ENCODE data around the gene CLIP3. TPM values are rescaled to one million over a fixed set of nuclear protein-coding genes. Genes with fewer than 3 reads are reported as not detected.

Gene CLIP3
- total RNA-seq = 8.2 and 19.8 TPM in 2 replicates
- polyA plus RNA-seq = 14.7 and 15.0 TPM in 2 replicates
- 68.4 and 84.2 TPM in 2 replicates for polyA plus RNA-seq (2012)
- 79.1 and 133 TPM in 2 replicates for polyA minus RNA-seq (ENCODE audit: low replicate concordance)

- Histone ChIP-seq H4K20me1 (ENCODE audit: control insufficient read depth, extremely low read depth, insufficient read depth, low read length) (no peaks in the 10 kb centered on the region), H3K4me2 (ENCODE audit: extremely low read depth, insufficient read depth, low read length) (peak within 1 kb of the TSS; percentile 93), H3K36me3 (ENCODE audit: control insufficient read depth, insufficient read depth, low read length) (peaks cover 1% of the 10 kb centered on the region), H3K9ac (ENCODE audit: insufficient read depth, low read length) (peak within 1 kb of the TSS; percentile 39), H3K4me3 (replicated peaks in 1 of 4; ENCODE audit: control extremely low read depth in 1 of 4, insufficient read depth in 1 of 4, low read depth in 3 of 4, low read length in 4 of 4) (peak within 1 kb of the TSS; percentile 50 to 84 (median 64)), H3K9me3 (ENCODE audit: control insufficient read depth, insufficient read depth, low read depth, low read length) (no peaks in the 10 kb centered on the region), H3K4me1 (ENCODE audit: control insufficient read depth, extremely low read depth, insufficient read depth, low read length) (no peaks in the 10 kb centered on the region), H2AFZ (ENCODE audit: low read length) (peak within 1 kb of the TSS; percentile 95), H3K27me3 (ENCODE audit: control insufficient read depth, insufficient read depth, low read length) (no peaks in the 10 kb centered on the region), H3K27ac (ENCODE audit: insufficient read depth, low read length) (no peak within 1 kb of the TSS), H3K79me2 (ENCODE audit: control insufficient read depth, insufficient read depth, low read length) (no peaks in the 10 kb centered on the region)
- peak; percentile 59 to 63 for DNase-seq (ENCODE audit: low read depth in 2 of 2)
- no peak for TF ChIP-seq CTCF (conservative IDR thresholded peaks at IDR 0.05 in 1 of 2, IDR thresholded peaks at IDR 0.05 in 1 of 2; ENCODE audit: low read depth in 1 of 2, low read length in 2 of 2)
- TF ChIP-seq EZH2 (IDR thresholded peaks at IDR 0.05; ENCODE audit: low read length, missing control alignments) = no peak
Measured at GRCh38 chr19:36032251-36033104, at the start of gene CLIP3. CLIP3 (minus strand) TSS chr19:36032873; CDS start chr19:36032357, 516 bp downstream.

GRCh38 chr19:36081894-36082293, 49.2 kb upstream of the CLIP3 start:
- H2AFZ ChIP-seq (ENCODE audit: low read length) = no peak overlapping the region
- peak in 1 of 2 donors; percentile 13 for DNase-seq (ENCODE audit: low read depth in 2 of 2)
- no peak overlapping the region for H3K27ac ChIP-seq (ENCODE audit: insufficient read depth, low read length)
- no peaks in the 10 kb centered on the region for H4K20me1 ChIP-seq (ENCODE audit: control insufficient read depth, extremely low read depth, insufficient read depth, low read length)
- H3K79me2 ChIP-seq (ENCODE audit: control insufficient read depth, insufficient read depth, low read length) = no peaks in the 10 kb centered on the region
- H3K36me3 ChIP-seq (ENCODE audit: control insufficient read depth, insufficient read depth, low read length) = peaks cover 16% of the 10 kb centered on the region
- no peak overlapping the region for H3K9ac ChIP-seq (ENCODE audit: insufficient read depth, low read length)
- TF ChIP-seq CTCF (conservative IDR thresholded peaks at IDR 0.05 in 1 of 2, IDR thresholded peaks at IDR 0.05 in 1 of 2; ENCODE audit: low read depth in 1 of 2, low read length in 2 of 2) (no peak), EZH2 (IDR thresholded peaks at IDR 0.05; ENCODE audit: low read length, missing control alignments) (no peak)
- H3K27me3 ChIP-seq (ENCODE audit: control insufficient read depth, insufficient read depth, low read length) = no peaks in the 10 kb centered on the region
- H3K4me2 ChIP-seq (ENCODE audit: extremely low read depth, insufficient read depth, low read length) = no peak overlapping the region
- no peak overlapping the region for H3K4me3 ChIP-seq (replicated peaks in 1 of 4; ENCODE audit: control extremely low read depth in 1 of 4, insufficient read depth in 1 of 4, low read depth in 3 of 4, low read length in 4 of 4)
- no peaks in the 10 kb centered on the region for H3K9me3 ChIP-seq (ENCODE audit: control insufficient read depth, insufficient read depth, low read depth, low read length)
- H3K4me1 ChIP-seq (ENCODE audit: control insufficient read depth, extremely low read depth, insufficient read depth, low read length) = no peaks in the 10 kb centered on the region

- H3K4me3 ChIP-seq (replicated peaks in 1 of 4; ENCODE audit: control extremely low read depth in 1 of 4, insufficient read depth in 1 of 4, low read depth in 3 of 4, low read length in 4 of 4) = no peak overlapping the region
- no peak overlapping the region for H3K27ac ChIP-seq (ENCODE audit: insufficient read depth, low read length)
- no peaks in the 10 kb centered on the region for H4K20me1 ChIP-seq (ENCODE audit: control insufficient read depth, extremely low read depth, insufficient read depth, low read length)
- no peaks in the 10 kb centered on the region for H3K27me3 ChIP-seq (ENCODE audit: control insufficient read depth, insufficient read depth, low read length)
- TF ChIP-seq CTCF (conservative IDR thresholded peaks at IDR 0.05 in 1 of 2, IDR thresholded peaks at IDR 0.05 in 1 of 2; ENCODE audit: low read depth in 1 of 2, low read length in 2 of 2) (no peak), EZH2 (IDR thresholded peaks at IDR 0.05; ENCODE audit: low read length, missing control alignments) (no peak)
- peak in 1 of 2 donors; percentile 11 for DNase-seq (ENCODE audit: low read depth in 2 of 2)
- no peaks in the 10 kb centered on the region for H3K9me3 ChIP-seq (ENCODE audit: control insufficient read depth, insufficient read depth, low read depth, low read length)
- no peak overlapping the region for H3K9ac ChIP-seq (ENCODE audit: insufficient read depth, low read length)
- H2AFZ ChIP-seq (ENCODE audit: low read length) = no peak overlapping the region
- H3K4me2 ChIP-seq (ENCODE audit: extremely low read depth, insufficient read depth, low read length) = no peak overlapping the region
- H3K4me1 ChIP-seq (ENCODE audit: control insufficient read depth, extremely low read depth, insufficient read depth, low read length) = no peaks in the 10 kb centered on the region
- H3K36me3 ChIP-seq (ENCODE audit: control insufficient read depth, insufficient read depth, low read length) = peaks cover 16% of the 10 kb centered on the region
- no peaks in the 10 kb centered on the region for H3K79me2 ChIP-seq (ENCODE audit: control insufficient read depth, insufficient read depth, low read length)
Measured at GRCh38 chr19:36081385-36081784, 48.7 kb upstream of the CLIP3 start.

Data from fibroblast of lung (primary cell).